Brain pericyte (primary cell): ENCODE results near the gene C1orf216.
"Not testable (repeated sequence)": the region's sequence is repeated elsewhere in the genome, so short reads cannot be mapped to it uniquely, and the experiment has no call there.

Experiments
- DNase-seq: peaks from one replicate; pipeline ENCODE4 v3.0.0-alpha.2; 2012; ENCODE audit warnings: low read depth, low spot score

The C1orf216 gene

DNA sequence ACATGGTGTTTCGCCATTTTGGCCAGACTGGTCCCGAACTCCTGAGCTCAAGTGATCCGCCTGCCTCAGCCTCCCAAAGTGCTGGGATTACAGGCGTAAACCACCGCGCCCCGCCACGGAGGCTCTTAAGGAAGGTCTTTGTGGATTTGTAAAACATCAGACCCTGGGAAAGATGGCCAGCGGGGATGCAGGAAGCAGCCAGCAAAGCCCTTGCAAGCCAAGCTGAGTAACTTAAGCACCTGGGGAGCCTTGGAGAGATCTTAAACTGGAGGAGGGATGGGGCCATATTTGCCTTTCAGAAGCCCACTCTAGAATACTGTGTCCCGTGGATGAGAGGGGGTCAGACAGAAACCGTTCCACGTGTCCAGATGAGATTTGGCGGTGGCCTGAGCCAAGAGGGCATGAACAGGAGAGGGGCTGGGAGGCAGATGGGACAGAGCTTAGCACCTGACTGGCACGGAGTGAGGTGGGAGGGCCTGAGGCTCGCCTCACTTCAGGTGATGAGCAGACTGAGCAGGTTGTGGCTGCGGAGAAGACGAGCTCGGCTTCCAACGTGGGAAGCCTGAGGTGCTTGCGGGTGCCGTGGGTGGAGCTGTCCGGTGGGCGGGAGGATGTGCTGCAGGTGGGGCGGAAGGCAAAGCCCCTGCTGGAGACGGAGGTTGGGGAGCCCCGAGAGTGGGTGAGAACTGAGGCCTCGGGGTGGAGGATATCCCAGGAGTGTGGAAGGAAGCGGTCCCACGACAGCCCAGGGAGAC, 11.7 kb downstream of the C1orf216 start:
- DNase-seq = no peak

DNA sequence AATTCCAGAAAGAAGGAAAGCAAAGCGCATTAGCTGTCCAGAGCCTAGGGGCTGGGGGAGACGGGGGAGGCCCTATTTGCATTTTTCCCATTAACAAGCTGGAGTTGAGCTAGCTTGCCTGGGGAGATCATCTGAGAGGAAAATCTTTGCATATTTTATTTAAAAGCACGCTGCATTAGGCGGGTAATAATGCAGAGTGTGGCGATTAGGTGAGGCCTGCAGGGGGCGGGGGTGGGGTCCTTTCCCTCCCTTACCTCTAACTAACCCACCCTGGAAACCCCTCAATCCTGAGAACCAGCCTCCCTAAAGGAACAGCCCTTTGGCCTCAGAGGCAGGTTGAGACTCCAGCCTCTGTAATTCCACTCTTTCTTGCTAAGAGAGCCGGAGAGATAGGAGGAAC, 16.2 kb downstream of the C1orf216 start:
- DNase-seq = no peak

DNA sequence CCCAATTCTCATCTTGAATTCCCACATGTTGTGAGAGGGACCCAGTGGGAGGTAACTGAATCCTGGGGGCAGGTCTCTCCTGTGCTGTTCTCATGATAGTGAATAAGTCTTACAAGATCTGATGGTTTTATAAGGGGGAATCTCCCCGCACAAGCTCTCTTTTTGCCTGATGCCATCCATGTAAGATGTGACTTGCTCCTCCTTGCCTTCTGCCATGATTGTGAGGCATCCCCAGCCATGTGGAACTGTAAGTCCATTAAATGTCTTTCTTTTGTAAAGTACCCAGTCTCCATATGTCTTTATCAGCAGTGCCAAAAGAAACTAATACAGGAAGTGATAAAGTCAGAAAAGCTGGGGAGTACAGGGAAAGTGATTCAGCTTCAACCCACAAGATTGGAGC, 19.5 kb downstream of the C1orf216 start:
- DNase-seq = not testable (repeated sequence)

DNA sequence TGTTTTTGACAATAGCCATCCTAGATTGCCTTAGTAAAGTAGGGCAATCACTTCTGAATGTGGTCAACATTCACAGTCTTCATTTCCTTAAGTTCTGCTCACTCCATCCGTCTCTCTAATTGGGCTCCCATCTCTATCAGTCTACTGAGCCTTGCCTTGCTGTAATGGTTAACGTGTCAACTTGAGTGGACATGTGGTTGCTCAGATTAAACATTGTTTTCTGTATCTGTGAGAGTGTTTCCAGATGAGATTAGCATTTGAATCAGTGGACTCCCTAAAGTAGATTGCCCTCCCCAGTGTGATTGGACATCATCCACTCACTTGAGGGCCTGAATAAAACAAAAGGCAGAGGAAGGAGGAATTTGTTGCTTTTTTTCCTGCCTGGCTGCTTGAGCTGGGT, 26.4 kb downstream of the C1orf216 start:
- no peak for DNase-seq

DNA sequence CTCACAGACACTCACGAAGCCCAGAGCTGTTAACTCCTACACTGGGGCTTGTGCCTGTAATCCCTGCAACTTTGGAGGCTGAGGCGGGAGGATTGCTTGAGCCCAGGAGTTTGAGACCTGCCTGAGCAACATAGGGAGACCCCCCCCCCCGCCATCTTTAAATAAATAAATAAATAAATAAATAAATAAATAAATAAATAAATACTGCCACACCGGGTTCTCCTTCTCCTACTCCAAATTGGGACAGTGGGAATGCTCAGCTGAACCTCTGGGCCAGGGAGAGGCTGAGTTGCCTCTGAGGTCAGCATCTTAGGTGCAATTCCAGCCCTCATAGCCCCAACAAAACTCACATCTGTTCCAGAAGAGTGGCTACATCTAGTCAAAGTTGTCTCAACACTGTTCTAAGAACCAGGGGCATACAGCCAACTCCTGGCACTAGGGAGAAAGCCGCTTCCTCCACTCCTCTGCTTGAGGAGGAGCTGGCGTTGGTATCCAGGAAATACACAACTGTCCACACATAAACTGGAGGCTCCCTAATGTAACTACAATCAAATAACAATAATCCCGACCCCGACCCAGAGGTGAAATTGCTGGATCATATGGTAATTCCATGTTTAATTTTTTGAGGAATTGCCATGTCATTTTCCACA, 27.0 kb downstream of the C1orf216 start:
- DNase-seq = no peak

DNA sequence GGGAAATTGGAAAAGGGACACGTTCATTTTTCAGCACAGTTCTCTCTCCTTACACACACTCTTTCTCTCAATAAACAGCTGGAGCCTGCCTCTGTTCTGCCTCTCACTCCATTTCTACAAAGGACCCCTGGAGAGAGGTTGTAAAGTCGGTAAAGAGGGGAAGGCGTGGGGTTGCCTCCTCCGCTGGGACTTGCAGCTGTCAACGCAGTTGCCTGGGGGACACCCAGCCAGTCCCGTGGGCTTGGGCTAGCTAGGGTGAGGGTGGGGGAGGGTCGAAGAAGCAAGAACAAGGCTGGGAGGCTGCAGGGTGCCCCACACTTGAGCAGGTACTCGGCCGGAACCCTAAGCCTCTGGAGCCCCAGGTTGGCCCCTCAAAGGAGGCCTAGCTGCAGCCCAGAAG, 27.6 kb downstream of the C1orf216 start:
- DNase-seq = no peak

DNA sequence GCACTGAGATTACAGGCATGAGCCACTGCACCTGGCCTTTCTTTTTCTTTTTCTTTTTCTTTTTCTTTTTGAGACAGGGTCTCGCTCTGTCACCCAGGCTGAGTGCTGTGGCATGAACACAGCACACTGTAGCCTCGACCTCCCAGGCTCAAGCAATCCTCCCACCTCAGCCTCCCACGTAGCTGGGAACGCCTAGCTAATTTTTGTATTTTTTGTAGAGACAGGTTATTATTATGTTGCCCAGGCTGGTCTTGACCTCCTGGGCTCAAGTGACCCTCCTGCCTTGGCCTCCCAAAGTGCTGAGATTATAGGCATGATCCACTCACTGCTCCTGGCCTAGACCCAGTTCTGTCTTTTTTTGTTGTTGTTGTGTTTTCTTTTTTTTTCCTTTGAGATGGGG, 28.6 kb downstream of the C1orf216 start:
- not testable (repeated sequence) for DNase-seq

DNA sequence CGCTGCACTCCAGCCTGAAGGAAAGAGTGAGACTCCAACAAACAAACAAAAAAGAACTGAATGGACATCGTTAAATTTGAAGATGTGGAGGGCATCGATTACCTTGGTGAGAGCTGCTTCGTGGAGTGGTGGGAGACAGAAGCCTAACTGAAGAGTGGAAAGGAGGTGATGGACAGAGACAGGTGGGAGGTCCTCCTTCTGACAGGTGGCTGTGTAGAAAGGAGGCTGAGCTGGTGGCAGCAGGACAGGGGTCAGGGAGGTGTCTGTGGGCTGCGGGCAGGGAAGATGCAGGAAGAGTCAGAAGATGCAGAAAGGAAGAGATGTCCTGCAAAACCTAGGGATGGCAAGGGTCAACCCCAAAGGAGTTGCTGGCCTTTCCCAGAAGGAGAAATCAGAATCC, 30.5 kb downstream of the C1orf216 start:
- DNase-seq = no peak

DNA sequence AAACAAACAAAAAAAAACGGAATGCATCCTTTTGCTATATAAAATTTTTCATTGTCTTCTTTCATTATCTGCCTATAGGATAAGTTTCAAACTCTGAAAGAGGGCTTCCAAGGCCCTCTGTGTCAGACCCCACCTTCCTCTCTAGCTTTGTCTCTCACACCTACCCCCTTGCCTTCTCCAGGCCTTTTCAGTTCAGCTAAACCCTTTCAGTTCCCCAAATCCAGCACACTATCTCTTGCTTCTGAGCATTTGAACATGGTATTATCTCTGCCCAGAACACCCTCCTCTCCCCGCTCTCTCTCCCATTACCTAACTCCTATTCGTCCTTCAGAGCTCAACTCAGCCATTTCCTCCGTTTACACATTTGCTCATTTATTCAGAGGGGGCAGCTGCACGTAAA, 35.7 kb downstream of the C1orf216 start:
- DNase-seq = no peak

DNA sequence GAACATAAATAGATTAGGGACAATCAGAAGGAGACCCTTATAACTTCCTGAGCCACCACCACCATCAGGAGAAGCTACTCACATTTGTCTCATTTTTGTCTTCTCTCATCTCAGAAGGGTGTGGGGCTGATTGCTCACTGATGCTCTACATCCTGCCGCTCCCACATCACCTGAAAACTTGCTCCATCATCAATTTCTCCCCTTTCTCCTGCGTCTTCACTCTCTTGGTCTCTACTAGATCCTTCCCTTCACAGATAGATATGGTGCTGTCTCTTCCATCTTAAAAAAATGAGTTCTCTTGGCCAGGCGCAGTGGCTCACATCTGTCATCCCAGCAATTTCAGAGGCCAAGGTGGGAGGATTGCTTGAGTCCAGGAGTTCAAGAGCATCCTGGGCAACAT, 38.4 kb downstream of the C1orf216 start:
- no peak for DNase-seq

DNA sequence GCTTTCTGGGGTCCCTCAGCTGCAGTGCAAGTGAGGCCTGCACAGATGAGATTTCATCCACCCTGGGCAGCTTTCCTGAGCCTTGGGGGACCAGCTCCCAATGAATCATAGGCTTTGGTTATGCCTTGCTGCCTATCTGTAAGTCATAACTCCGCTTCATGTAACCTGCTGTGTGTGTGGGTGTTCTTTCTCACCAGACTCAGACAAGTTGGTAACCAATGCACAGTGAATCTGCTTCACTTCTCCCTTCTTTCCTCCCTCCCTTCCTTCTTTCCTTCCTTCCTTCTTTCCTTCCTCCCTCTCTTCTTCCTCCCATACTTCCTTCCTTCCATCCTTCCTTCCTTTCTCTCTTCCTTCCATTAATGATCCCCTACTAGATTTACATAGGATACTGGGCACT, 42.9 kb downstream of the C1orf216 start:
- DNase-seq = no peak

DNA sequence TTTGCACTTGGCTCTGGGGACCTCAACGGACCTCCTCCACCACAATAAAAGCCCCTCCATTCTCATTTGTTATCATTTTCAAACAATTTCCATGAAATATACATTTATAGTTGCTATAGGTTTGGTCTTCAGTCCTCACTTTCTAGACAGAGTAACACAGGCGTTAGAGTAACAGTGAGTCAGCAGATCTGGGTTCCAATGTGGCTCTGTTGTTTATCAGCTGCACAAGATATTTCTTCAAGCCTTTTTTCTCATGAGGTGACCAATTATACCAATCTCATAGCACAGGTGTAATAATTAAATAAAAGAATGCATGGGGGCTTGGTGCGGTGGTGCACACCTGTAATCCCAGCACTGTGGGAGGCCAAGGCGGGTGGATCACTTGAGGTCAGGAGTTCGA, 44.6 kb downstream of the C1orf216 start:
- no peak for DNase-seq

DNA sequence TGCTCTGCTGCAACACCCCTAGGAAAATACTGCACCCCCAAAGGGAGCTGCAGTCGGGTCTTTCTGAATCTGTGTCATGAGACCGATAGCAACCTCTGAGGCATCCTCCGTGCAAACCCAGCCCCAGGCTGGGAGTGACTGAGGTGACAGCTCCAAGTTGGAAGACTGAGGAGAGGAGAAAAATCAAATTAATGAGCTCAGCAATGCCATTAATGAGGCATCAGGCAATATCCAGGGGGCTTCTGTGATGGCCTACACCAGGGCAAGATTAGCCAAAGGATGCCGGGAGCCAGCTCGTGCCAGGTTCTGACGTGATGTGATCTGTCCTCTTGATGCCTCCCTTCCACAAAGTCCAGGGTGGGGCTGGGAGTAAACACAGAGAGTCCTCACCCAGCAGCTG, 46.6 kb downstream of the C1orf216 start:
- DNase-seq = no peak

DNA sequence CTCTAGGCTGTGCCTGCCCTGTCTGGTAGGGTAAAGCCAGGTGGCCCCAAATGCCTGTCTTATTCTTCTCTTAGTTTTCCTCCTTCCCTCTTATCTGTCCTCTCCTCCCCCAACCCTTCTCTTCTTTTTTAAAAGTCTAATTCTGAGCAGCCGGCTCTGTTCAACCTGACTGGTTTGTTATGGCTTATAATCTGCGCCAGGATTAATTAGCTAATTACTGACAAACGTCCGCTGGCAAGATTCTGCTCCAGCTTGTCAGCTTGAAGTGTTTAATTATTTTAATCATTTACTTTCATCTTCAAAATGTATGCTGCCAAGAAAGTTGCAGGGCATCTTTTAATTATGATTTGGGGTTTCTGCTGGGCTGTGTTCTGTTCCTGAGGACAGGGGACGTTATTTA, 50.2 kb downstream of the C1orf216 start:
- DNase-seq = no peak

DNA sequence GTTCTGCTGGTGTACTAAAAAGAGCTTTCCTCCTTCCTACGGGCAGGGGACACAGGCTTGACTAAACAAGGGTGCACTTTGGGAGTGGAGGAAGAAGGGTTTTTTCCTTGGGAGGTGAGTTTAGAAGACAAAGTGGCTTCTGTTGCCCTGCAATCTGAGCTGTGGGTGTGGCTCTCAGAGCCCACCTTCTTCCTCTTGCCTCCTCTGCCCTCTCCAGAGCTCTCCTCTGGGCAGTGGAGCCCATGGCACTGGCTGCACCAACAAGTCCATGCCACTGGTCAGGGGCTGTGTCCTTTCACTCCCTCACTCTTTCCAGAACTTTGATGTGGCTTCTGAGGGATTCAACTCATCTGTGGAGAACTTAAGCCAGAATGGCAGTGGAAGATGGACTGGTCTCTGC, 51.8 kb downstream of the C1orf216 start:
- DNase-seq = no peak

DNA sequence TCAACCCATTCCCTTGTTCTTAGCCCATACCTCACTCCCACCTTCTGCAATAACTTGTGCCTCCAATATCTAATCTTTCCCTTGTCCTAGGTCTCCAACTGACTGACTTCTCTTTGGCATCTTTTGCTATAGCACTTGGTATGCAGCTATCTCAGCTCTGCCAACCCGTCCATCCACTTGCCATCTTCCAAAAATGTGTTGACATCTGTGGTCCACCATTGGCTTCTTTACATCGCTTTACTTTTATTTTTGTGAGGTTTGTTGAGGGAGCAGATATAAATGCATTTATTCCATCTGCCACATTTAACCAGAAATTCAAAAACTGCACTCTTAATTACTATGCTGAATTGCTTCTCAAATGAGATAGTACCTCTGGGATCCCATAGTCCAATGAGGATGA, 52.5 kb downstream of the C1orf216 start:
- no peak for DNase-seq
